Measurements from ENCODE around the gene PRKACA.

DNA sequence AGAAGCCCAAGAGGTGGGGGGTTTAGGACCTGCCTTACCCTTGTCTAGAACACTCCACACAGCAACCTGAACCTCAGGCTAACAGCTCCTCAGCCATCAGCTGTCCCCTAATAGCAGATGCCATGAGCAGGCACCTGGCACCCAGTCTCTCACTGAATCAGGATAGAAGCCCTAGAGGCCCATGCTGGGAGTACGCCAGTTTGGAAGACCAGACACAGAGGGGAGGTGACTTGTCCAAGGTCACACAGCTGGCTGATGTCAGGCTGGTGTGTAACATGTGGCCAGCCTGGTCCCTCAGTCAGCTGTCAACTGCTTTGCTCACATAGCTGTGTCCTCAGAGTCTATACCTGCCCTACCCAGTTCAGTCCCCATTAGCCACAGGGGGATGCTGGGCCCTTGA lies 14.3 kb downstream of the PRKACA start:
- TF ChIP-seq, protein P1, sequence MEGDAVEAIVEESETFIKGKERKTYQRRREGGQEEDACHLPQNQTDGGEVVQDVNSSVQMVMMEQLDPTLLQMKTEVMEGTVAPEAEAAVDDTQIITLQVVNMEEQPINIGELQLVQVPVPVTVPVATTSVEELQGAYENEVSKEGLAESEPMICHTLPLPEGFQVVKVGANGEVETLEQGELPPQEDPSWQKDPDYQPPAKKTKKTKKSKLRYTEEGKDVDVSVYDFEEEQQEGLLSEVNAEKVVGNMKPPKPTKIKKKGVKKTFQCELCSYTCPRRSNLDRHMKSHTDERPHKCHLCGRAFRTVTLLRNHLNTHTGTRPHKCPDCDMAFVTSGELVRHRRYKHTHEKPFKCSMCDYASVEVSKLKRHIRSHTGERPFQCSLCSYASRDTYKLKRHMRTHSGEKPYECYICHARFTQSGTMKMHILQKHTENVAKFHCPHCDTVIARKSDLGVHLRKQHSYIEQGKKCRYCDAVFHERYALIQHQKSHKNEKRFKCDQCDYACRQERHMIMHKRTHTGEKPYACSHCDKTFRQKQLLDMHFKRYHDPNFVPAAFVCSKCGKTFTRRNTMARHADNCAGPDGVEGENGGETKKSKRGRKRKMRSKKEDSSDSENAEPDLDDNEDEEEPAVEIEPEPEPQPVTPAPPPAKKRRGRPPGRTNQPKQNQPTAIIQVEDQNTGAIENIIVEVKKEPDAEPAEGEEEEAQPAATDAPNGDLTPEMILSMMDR (IDR thresholded peaks at IDR 0.05; ENCODE audit: low read depth, low read length, poor library complexity, severe bottlenecking): no peak
- no peak for TF ChIP-seq EZH2phosphoT487 (IDR thresholded peaks at IDR 0.05; ENCODE audit: borderline replicate concordance, low read length)
